Measurements from ENCODE around the gene HRAS.

HRAS gene

GRCh38 chr11:562046-562645 lies 26.8 kb upstream of the HRAS start:
- H4K20me1 ChIP-seq (ENCODE audit: insufficient read depth, low read length, poor library complexity, severe bottlenecking) = peaks cover 20% of the 10 kb centered on the region
- H3K4me2 ChIP-seq (ENCODE audit: low read depth, low read length, poor library complexity, severe bottlenecking) = peak overlapping the region; percentile 98
- H3K9me3 ChIP-seq (ENCODE audit: insufficient read depth, low read depth, low read length) = no peaks in the 10 kb centered on the region
- H3K79me2 ChIP-seq (ENCODE audit: insufficient read depth, low read length) = peaks cover 29% of the 10 kb centered on the region
- H3F3A ChIP-seq (ENCODE audit: low read depth) = no peaks in the 10 kb centered on the region
- H3K36me3 ChIP-seq (ENCODE audit: insufficient read depth, low read length) = no peaks in the 10 kb centered on the region
- peaks cover 25% of the 10 kb centered on the region for H3K4me1 ChIP-seq (ENCODE audit: insufficient read depth, low read length, poor library complexity, severe bottlenecking)
- peak overlapping the region; percentile 78 for H3K9ac ChIP-seq (ENCODE audit: low read depth, low read length, poor library complexity, severe bottlenecking)
- no peak overlapping the region for H2AFZ ChIP-seq (ENCODE audit: low read length)
- H3K27me3 ChIP-seq (ENCODE audit: insufficient read depth, low read length, poor library complexity, severe bottlenecking) = no peaks in the 10 kb centered on the region
- no peaks in the 10 kb centered on the region for H3K9me2 ChIP-seq (replicated peaks; ENCODE audit: low read depth, low read length)
- no peak for TF ChIP-seq EZH2phosphoT487 (IDR thresholded peaks at IDR 0.05; ENCODE audit: borderline replicate concordance)
- TF ChIP-seq, protein P1, sequence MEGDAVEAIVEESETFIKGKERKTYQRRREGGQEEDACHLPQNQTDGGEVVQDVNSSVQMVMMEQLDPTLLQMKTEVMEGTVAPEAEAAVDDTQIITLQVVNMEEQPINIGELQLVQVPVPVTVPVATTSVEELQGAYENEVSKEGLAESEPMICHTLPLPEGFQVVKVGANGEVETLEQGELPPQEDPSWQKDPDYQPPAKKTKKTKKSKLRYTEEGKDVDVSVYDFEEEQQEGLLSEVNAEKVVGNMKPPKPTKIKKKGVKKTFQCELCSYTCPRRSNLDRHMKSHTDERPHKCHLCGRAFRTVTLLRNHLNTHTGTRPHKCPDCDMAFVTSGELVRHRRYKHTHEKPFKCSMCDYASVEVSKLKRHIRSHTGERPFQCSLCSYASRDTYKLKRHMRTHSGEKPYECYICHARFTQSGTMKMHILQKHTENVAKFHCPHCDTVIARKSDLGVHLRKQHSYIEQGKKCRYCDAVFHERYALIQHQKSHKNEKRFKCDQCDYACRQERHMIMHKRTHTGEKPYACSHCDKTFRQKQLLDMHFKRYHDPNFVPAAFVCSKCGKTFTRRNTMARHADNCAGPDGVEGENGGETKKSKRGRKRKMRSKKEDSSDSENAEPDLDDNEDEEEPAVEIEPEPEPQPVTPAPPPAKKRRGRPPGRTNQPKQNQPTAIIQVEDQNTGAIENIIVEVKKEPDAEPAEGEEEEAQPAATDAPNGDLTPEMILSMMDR (conservative IDR thresholded peaks at IDR 0.05; ENCODE audit: low read length) = no peak
- H3K4me3 ChIP-seq (ENCODE audit: low read length, poor library complexity, severe bottlenecking) = peak overlapping the region; percentile 98

GRCh38 chr11:561148-562003 lies 26.0 kb upstream of the HRAS start:
- Histone ChIP-seq H3K79me2 (ENCODE audit: insufficient read depth, low read length) (peaks cover 22% of the 10 kb centered on the region), H3K27me3 (ENCODE audit: insufficient read depth, low read length, poor library complexity, severe bottlenecking) (no peaks in the 10 kb centered on the region), H3K4me3 (ENCODE audit: low read length, poor library complexity, severe bottlenecking) (peak overlapping the region; percentile 98), H3K36me3 (ENCODE audit: insufficient read depth, low read length) (no peaks in the 10 kb centered on the region), H2AFZ (ENCODE audit: low read length) (peak overlapping the region; percentile 80; the same call in 1 of the 2 replicates), H3K4me1 (ENCODE audit: insufficient read depth, low read length, poor library complexity, severe bottlenecking) (peaks cover 19% of the 10 kb centered on the region), H3F3A (ENCODE audit: low read depth) (no peaks in the 10 kb centered on the region), H4K20me1 (ENCODE audit: insufficient read depth, low read length, poor library complexity, severe bottlenecking) (peaks cover 16% of the 10 kb centered on the region), H3K9me3 (ENCODE audit: insufficient read depth, low read depth, low read length) (no peaks in the 10 kb centered on the region), H3K9ac (ENCODE audit: low read depth, low read length, poor library complexity, severe bottlenecking) (peak overlapping the region; percentile 78), H3K9me2 (replicated peaks; ENCODE audit: low read depth, low read length) (no peaks in the 10 kb centered on the region), H3K4me2 (ENCODE audit: low read depth, low read length, poor library complexity, severe bottlenecking) (peak overlapping the region; percentile 98)
- TF ChIP-seq, protein P1 (conservative IDR thresholded peaks at IDR 0.05; ENCODE audit: low read length) = no peak
- no peak for TF ChIP-seq EZH2phosphoT487 (IDR thresholded peaks at IDR 0.05; ENCODE audit: borderline replicate concordance)

- Histone ChIP-seq H4K20me1 (ENCODE audit: insufficient read depth, low read length, poor library complexity, severe bottlenecking) (peaks cover 16% of the 10 kb centered on the region), H2AFZ (ENCODE audit: low read length) (peak within 1 kb of the TSS; percentile 85), H3K4me2 (ENCODE audit: low read depth, low read length, poor library complexity, severe bottlenecking) (peak within 1 kb of the TSS; percentile 98), H3K4me3 (ENCODE audit: low read length, poor library complexity, severe bottlenecking) (peak within 1 kb of the TSS; percentile 98), H3K36me3 (ENCODE audit: insufficient read depth, low read length) (no peaks in the 10 kb centered on the region), H3K4me1 (ENCODE audit: insufficient read depth, low read length, poor library complexity, severe bottlenecking) (peaks cover 16% of the 10 kb centered on the region), H3K27me3 (ENCODE audit: insufficient read depth, low read length, poor library complexity, severe bottlenecking) (no peaks in the 10 kb centered on the region), H3F3A (ENCODE audit: low read depth) (no peaks in the 10 kb centered on the region), H3K9me3 (ENCODE audit: insufficient read depth, low read depth, low read length) (no peaks in the 10 kb centered on the region), H3K79me2 (ENCODE audit: insufficient read depth, low read length) (peaks cover 13% of the 10 kb centered on the region), H3K9me2 (replicated peaks; ENCODE audit: low read depth, low read length) (no peaks in the 10 kb centered on the region), H3K9ac (ENCODE audit: low read depth, low read length, poor library complexity, severe bottlenecking) (peak within 1 kb of the TSS; percentile 78)
- no peak for TF ChIP-seq EZH2phosphoT487 (IDR thresholded peaks at IDR 0.05; ENCODE audit: borderline replicate concordance)
- TF ChIP-seq, protein P1 (conservative IDR thresholded peaks at IDR 0.05; ENCODE audit: low read length) = no peak
Observed at GRCh38 chr11:560305-561147, 25.1 kb upstream of the HRAS start, which contains the start of the genes LMNTD2 and RASSF7. LMNTD2 (minus strand) TSS chr11:560738; CDS start chr11:560716, 22 bp downstream. RASSF7 (plus strand) TSS chr11:560970; CDS start chr11:561769, 799 bp downstream.
